Measurements from ENCODE around the gene ROR2. TPM values are rescaled to one million over a fixed set of nuclear protein-coding genes. Genes with fewer than 3 reads are reported as not detected.

The ROR2 gene
- total RNA-seq, 1 experiment from 2014 or later = 5.9 TPM

GRCh38 chr9:91834740-91835139 lies 115.3 kb downstream of the ROR2 start:
- BruUV-seq (replicated peaks) = no TSS peak
- ATAC-seq (no peak), DNase-seq (ENCODE audit: low read depth, low spot score) (no peak)
- no peak overlapping the region for H3K4me3 ChIP-seq (ENCODE audit: low read depth in 2 of 2, low read length in 2 of 2)
- in situ Hi-C loops (cut with HindIII; ENCODE audit: low pct_unique_long_range_greater_than_20kb, low sequenced_read_pairs) (no loop called here), intact Hi-C loops (cut with micrococcal nuclease; ENCODE audit: unreplicated experiment) (no loop called here)
- ChIA-PET CTCF (no interaction called here), POLR2A (no interaction called here)
- TF ChIP-seq POLR2AphosphoS5 (IDR thresholded peaks at IDR 0.05; ENCODE audit: low read depth, low read length) (no peak), CTCF (IDR thresholded peaks at IDR 0.05) (no peak), TCF7L2 (IDR thresholded peaks at IDR 0.05; ENCODE audit: low read depth, low read length) (no peak), SIN3A (IDR thresholded peaks at IDR 0.05; ENCODE audit: borderline replicate concordance, insufficient read depth, low read depth, low read length) (no peak), REST (IDR thresholded peaks at IDR 0.05; ENCODE audit: insufficient read depth in 1 of 2, low read depth in 2 of 2, low read length in 1 of 2) (no peak)
- no peaks in the 10 kb centered on the region for H3K27me3 ChIP-seq (ENCODE audit: control insufficient read depth, insufficient read depth, low read length)
- H3K4me1 ChIP-seq (ENCODE audit: control insufficient read depth, insufficient read depth, low read length) = no peaks in the 10 kb centered on the region; the same call in 1 of the 2 replicates
- H3K27ac ChIP-seq (ENCODE audit: low read length) = no peak overlapping the region
- no peaks in the 10 kb centered on the region for H3K36me3 ChIP-seq (ENCODE audit: control insufficient read depth, insufficient read depth, low read length)
- no peaks in the 10 kb centered on the region for H3K9me3 ChIP-seq (ENCODE audit: control insufficient read depth, insufficient read depth, low read depth, low read length)

GRCh38 chr9:91833878-91834255 lies 116.2 kb downstream of the ROR2 start:
- intact Hi-C loops (cut with micrococcal nuclease; ENCODE audit: unreplicated experiment) (no loop called here), in situ Hi-C loops (cut with HindIII; ENCODE audit: low pct_unique_long_range_greater_than_20kb, low sequenced_read_pairs) (no loop called here)
- H3K27me3 ChIP-seq (ENCODE audit: control insufficient read depth, insufficient read depth, low read length) = no peaks in the 10 kb centered on the region
- ChIA-PET CTCF (no interaction called here), POLR2A (no interaction called here)
- H3K27ac ChIP-seq (ENCODE audit: low read length) = no peak overlapping the region
- no TSS peak for BruUV-seq (replicated peaks)
- DNase-seq (ENCODE audit: low read depth, low spot score) = no peak
- H3K9me3 ChIP-seq (ENCODE audit: control insufficient read depth, insufficient read depth, low read depth, low read length) = no peaks in the 10 kb centered on the region
- TF ChIP-seq POLR2AphosphoS5 (IDR thresholded peaks at IDR 0.05; ENCODE audit: low read depth, low read length) (no peak), CTCF (IDR thresholded peaks at IDR 0.05) (no peak), SIN3A (IDR thresholded peaks at IDR 0.05; ENCODE audit: borderline replicate concordance, insufficient read depth, low read depth, low read length) (no peak), TCF7L2 (IDR thresholded peaks at IDR 0.05; ENCODE audit: low read depth, low read length) (no peak), REST (IDR thresholded peaks at IDR 0.05; ENCODE audit: insufficient read depth in 1 of 2, low read depth in 2 of 2, low read length in 1 of 2) (no peak)
- no peaks in the 10 kb centered on the region for H3K36me3 ChIP-seq (ENCODE audit: control insufficient read depth, insufficient read depth, low read length)
- ATAC-seq = no peak
- H3K4me1 ChIP-seq (ENCODE audit: control insufficient read depth, insufficient read depth, low read length) = no peaks in the 10 kb centered on the region; the same call in 1 of the 2 replicates
- no peak overlapping the region for H3K4me3 ChIP-seq (ENCODE audit: low read depth in 2 of 2, low read length in 2 of 2)

All from Panc1 (cell line).